Small intestine (tissue), 7 donors: ENCODE data around the gene RPS28. TPM values are rescaled to one million over a fixed set of nuclear protein-coding genes. Genes with fewer than 3 reads are reported as not detected.
"Not testable (repeated sequence)": the region's sequence is repeated elsewhere in the genome, so short reads cannot be mapped to it uniquely, and the experiment has no call there.

ENCODE experiments used
- DNase-seq, 2 donors: peaks; one replicate each; pipeline versions ENCODE4 v3.0.0 to v3.0.0-alpha.2; 2013
- FAIRE-seq: peaks from 2 replicates; lab custom pipeline; 2012; peaks lifted over from hg19 to GRCh38; lab: Jason Lieb, UNC
- H3K27ac ChIP-seq, 3 donors: one replicate each; pipeline ENCODE4 v1.5.1; 2013; ENCODE audit warnings: low read length in 2 of 3, mild to moderate bottlenecking in 2 of 3, control low read depth in 1 of 3, inconsistent platforms in 1 of 3, low read depth in 1 of 3, moderate library complexity in 1 of 3
- H3K27me3 ChIP-seq, 3 donors: one replicate each; pipeline ENCODE4 v1.6.1; 2013; ENCODE audit warnings: low read length in 3 of 3, inconsistent platforms in 1 of 3; ENCODE audit not compliant: control insufficient read depth in 3 of 3, insufficient read depth in 3 of 3
- H3K36me3 ChIP-seq, 3 donors: one replicate each; pipeline ENCODE4 v1.6.1; 2013; ENCODE audit warnings: low read length in 3 of 3, inconsistent platforms in 1 of 3, low read depth in 1 of 3, mild to moderate bottlenecking in 1 of 3, moderate library complexity in 1 of 3; ENCODE audit not compliant: control insufficient read depth in 3 of 3, insufficient read depth in 2 of 3
- H3K4me1 ChIP-seq, 3 donors: one replicate each; pipeline ENCODE4 v1.6.1; 2013; ENCODE audit warnings: low read length in 2 of 3, inconsistent platforms in 1 of 3, low read depth in 1 of 3, mild to moderate bottlenecking in 1 of 3, moderate library complexity in 1 of 3; ENCODE audit not compliant: control insufficient read depth in 3 of 3, insufficient read depth in 2 of 3
- H3K4me3 ChIP-seq, 3 donors: one replicate each; pipeline ENCODE4 v1.5.1; 2013; ENCODE audit warnings: low read length in 3 of 3, control low read depth in 1 of 3, inconsistent platforms in 1 of 3, low read depth in 1 of 3, mild to moderate bottlenecking in 1 of 3, moderate library complexity in 1 of 3
- H3K9me3 ChIP-seq, 2 donors: one replicate each; pipeline ENCODE4 v1.6.1; 2013; ENCODE audit warnings: low read depth in 1 of 2, low read length in 1 of 2; ENCODE audit not compliant: control insufficient read depth in 2 of 2, insufficient read depth in 1 of 2
- WGBS, 3 donors: extraction: QIAGEN DNeasy Blood & Tissue Kit; methylation state at CpG; one replicate each; pipeline ENCODE4 v1.1.7; 2013; 5-methylcytosine and 5-hydroxymethylcytosine counted together
- polyA plus RNA-seq, 4 donors: library from polyadenylated mRNA; stranded (reverse) in 3 of 4; unstranded in 1 of 4; fragments of 200-250 nt in 3 of 4; fragments of 120-200 nt in 1 of 4; gene quantifications; one replicate each; pipeline versions ENCODE4 v1.2.1 to v1.2.3, GENCODE V29; 2013
- donor health status: healthy with polysubstance abuse.
- donor health status: control.
- donor health status: control.
- donor health status: Bipolar disorder and iron deficiency.
- donor health status: healthy.

Gene RPS28
- polyA plus RNA-seq, 4 donors: 449 to 1,226 (median 874) TPM

DNA sequence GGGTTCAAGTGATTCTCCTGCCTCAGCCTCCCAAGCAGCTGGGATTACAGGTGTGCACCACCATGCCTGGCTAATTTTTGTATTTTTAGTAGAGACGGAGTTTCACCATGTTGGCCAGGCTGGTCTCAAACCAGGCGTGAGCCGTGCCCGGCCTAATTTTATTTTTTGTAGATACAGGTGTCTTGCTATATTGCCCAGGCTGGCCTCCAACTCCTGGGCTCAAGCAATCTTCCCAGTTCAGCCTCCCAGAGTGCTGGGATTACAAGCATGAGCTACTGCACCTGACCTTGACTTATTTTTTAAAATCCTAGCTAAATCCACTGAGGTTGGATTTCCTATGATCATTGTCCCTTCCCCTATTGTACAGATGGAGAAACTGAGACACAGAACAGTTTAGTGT, 20.2 kb downstream of the RPS28 start:
- not testable (repeated sequence) for FAIRE-seq, H3K9me3 ChIP-seq, H3K36me3 ChIP-seq, H3K4me3 ChIP-seq, H3K4me1 ChIP-seq, DNase-seq
- Histone ChIP-seq H3K27ac (peak overlapping the region in 1 of 3 donors; percentile 75), H3K27me3 (peaks cover 2 to 65% (median 3%) of the 10 kb centered on the region in 3 donors)
- WGBS, 3 donors: 82 to 94% (median 85%) methylated on average over 4 of the region's 4 CpGs

DNA sequence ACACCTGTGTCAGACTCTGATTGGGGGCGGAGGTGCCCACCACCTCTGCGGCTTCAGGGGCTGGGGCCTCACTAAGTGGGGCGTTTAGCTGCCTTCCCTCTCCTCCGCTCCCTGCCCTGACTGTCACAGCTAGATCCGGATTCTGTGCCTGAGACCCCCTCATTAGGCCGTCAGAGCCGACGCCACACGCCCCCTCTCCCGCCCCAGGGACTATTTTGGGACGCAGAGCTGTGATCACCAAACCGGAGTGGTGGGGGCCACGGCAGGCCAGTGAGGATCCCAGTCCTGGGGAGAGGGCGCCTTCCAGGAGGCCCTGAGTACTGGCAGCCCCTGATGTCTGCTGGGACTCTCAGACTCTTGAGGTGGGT, 21.0 kb downstream of the RPS28 start:
- Histone ChIP-seq H3K27me3 (peaks cover 2 to 59% (median 3%) of the 10 kb centered on the region in 3 donors), H3K4me3 (peak overlapping the region in 1 of 3 donors; percentile 46), H3K4me1 (peaks cover 0 to 6% (median 0%) of the 10 kb centered on the region in 3 donors), H3K36me3 (no peaks in the 10 kb centered on the region), H3K27ac (peak overlapping the region in 1 of 3 donors; percentile 75), H3K9me3 (no peaks in the 10 kb centered on the region)
- no peak for FAIRE-seq
- no peak for DNase-seq
- WGBS, 3 donors: 35 to 38% (median 37%) methylated on average over 13 to 14 of the region's 14 CpGs

GRCh38 chr19:8342684-8343482, 21.6 kb downstream of the RPS28 start, which contains the start of gene KANK3:
Gene KANK3 (minus strand): TSS chr19:8343262. CDS start chr19:8337828, 5,434 bp downstream.
- Histone ChIP-seq H3K27me3 (peaks cover 0 to 55% (median 2%) of the 10 kb centered on the region in 3 donors), H3K9me3 (no peaks in the 10 kb centered on the region), H3K4me3 (peak within 1 kb of the TSS; percentile 31 to 46 (median 40)), H3K4me1 (peaks cover 0 to 6% (median 0%) of the 10 kb centered on the region in 3 donors), H3K27ac (peak within 1 kb of the TSS in 2 of 3 donors; percentile 27 to 88), H3K36me3 (no peaks in the 10 kb centered on the region)
- 2 to 4% (median 3%) methylated on average over 57 to 65 of the region's 65 CpGs for WGBS, 3 donors
- DNase-seq: peak; percentile 94 to 96
- FAIRE-seq: no peak

- no peaks in the 10 kb centered on the region for H3K36me3 ChIP-seq
- no peak for DNase-seq
- FAIRE-seq: no peak
- H3K4me1 ChIP-seq: peaks cover 0 to 6% (median 0%) of the 10 kb centered on the region in 3 donors
- 35 to 43% (median 37%) methylated on average over 10 to 11 of the region's 11 CpGs for WGBS, 3 donors
- H3K27ac ChIP-seq: no peak overlapping the region
- H3K9me3 ChIP-seq: no peaks in the 10 kb centered on the region
- H3K27me3 ChIP-seq: peaks cover 0 to 50% (median 2%) of the 10 kb centered on the region in 3 donors
- peak overlapping the region in 1 of 3 donors; percentile 46 for H3K4me3 ChIP-seq
Measured at GRCh38 chr19:8343483-8343844, 22.2 kb downstream of the RPS28 start.

DNA sequence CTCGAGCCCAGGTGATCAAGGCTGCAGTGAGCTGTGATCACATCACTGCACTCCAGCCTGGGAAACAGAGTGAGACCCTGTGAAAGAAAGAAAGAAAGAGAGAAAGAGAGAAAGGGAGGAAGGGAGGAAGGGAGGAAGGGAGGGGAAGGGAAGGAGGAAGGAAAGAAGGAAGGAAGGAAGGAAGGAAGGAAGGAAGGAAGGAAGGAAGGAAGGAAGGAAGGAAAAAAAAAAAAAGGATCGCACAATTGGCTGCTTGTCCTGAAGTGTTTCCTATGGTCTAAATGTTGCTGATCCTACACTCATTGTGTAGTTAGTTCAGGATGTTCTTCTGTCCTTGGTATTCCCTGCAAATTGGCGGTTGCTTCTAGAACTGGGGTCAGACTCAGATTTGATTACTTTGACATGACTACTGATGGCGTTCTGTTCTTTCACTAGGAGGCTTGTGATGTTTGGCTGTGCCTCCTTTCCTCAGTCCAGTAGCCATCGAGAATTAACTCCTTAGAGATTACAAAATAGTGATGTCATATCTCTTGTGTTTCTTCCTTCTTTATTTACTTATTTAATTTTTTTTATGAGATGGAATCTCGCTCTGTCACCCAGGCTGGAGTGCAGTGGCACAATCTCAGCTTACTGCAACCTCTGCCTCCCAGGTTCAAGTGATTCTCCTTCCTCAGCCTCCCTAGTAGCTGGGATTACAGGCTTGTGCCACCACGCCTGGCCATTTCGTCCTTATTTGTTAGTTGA, 28.5 kb downstream of the RPS28 start:
- H3K27ac ChIP-seq, H3K9me3 ChIP-seq, DNase-seq, FAIRE-seq, H3K4me3 ChIP-seq, H3K4me1 ChIP-seq, H3K36me3 ChIP-seq: not testable (repeated sequence)
- 58 to 68% (median 66%) methylated on average over 8 of the region's 8 CpGs for WGBS, 3 donors
- H3K27me3 ChIP-seq: peaks cover 0 to 12% (median 2%) of the 10 kb centered on the region in 3 donors

DNA sequence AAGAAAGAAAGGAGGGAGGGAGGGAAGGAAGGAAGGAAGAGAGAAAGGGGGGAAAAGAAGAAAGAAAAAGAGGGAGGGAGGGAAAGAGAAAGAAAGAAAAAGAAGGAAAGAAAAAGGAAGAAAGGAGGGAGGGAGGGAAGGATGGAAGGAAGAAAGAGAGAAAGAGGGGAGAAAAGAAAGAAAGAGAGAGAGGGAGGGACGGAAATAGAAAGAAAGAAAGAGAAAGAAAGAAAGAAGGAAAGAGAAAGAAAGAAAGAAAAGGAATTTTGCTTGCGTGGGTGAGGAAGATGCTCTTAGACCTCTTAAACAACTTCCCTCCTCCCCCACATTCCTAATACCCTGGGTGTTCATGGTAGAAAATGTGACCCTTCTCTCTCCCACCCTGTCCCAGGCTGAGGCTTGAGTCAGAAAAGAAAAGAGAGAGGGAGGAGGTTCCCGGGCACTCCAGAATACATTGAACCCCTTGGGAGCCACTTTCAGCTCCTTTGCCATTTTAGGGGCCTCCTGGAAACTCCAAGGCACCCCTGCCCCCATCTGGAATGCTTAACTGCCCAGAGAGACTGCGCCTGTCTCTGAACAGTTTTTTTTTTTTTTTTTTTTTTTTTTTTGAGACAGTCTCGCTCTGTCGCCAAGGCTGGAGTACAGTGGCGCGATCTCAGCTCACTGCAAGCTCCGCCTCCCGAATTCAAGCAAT, 31.0 kb downstream of the RPS28 start:
- Histone ChIP-seq H3K4me1 (peaks cover 0 to 8% (median 7%) of the 10 kb centered on the region in 3 donors), H3K36me3 (no peaks in the 10 kb centered on the region), H3K9me3 (peaks cover 0 to 9% of the 10 kb centered on the region in 2 donors), H3K27ac (peak overlapping the region in 1 of 3 donors; percentile 27), H3K27me3 (peaks cover 0 to 10% (median 2%) of the 10 kb centered on the region in 3 donors), H3K4me3 (no peak overlapping the region)
- DNase-seq (no peak), FAIRE-seq (no peak)
- WGBS, 3 donors: 11 to 27% (median 19%) methylated on average over 10 of the region's 10 CpGs

DNA sequence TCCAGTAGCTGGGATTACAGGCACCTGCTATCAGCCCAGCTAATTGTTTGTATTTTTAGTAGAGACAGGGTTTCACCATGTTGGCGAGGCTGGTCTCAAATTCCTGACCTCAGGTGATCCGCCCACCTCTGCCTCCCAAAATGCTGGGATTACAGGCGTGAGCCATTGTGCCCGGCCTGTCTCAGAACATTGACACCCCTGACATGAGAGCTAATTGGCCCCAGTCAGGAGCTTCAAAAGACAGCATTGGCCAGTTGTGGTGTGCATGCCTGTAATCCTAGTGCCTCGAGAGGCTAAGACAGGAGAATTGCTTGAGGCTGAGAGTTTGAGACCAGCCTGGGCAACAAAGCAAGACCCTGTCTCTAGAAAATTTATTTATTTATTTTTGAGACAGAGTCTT, 31.5 kb downstream of the RPS28 start:
- H3K4me3 ChIP-seq, H3K27ac ChIP-seq, H3K36me3 ChIP-seq, H3K27me3 ChIP-seq, DNase-seq, H3K9me3 ChIP-seq, FAIRE-seq, H3K4me1 ChIP-seq: not testable (repeated sequence)
- 41 to 66% (median 46%) methylated on average over 5 of the region's 5 CpGs for WGBS, 3 donors
